Vagina (tissue), 2 donors: Measurements from ENCODE around the gene GRIK5. TPM values are rescaled to one million over a fixed set of nuclear protein-coding genes. Genes with fewer than 3 reads are reported as not detected.

ENCODE experiments used
- DNase-seq, 2 donors: peaks; one replicate each; pipeline ENCODE4 v3.0.0-alpha.2; 2017; ENCODE audit errors: extremely low spot score in 2 of 2
- H3K27ac ChIP-seq: fragments of 200-600 bp; sonication (generic); one replicate; pipeline ENCODE4 v1.5.1; 2019
- H3K27me3 ChIP-seq: fragments of 200-600 bp; sonication (generic); one replicate; pipeline ENCODE4 v1.5.1; 2019
- H3K36me3 ChIP-seq, 2 donors: fragments of 200-600 bp; sonication (generic); one replicate each; pipeline ENCODE4 v1.5.1; 2017 to 2019
- H3K4me1 ChIP-seq: fragments of 200-600 bp; sonication (generic); one replicate; pipeline ENCODE4 v1.5.1; 2019
- H3K4me3 ChIP-seq, 2 donors: fragments of 200-600 bp; sonication (generic); 1 replicate in 1 of 2; 2 replicates in 1 of 2; pipeline ENCODE4 v1.5.1; 2016 to 2019
- H3K9me3 ChIP-seq: fragments of 200-600 bp; sonication (generic); one replicate; pipeline ENCODE4 v1.5.1; 2019
- POLR2A ChIP-seq, 2 donors: fragments of 450-650 bp; IDR thresholded peaks; one replicate each; pipeline ENCODE4 v1.6.1; 2017; ENCODE audit warnings: antibody characterized with exemption in 2 of 2, mild to moderate bottlenecking in 2 of 2, moderate library complexity in 2 of 2
- POLR2AphosphoS5 ChIP-seq, 2 donors: sonication (generic); formaldehyde crosslinking; IDR thresholded peaks; one replicate each; pipeline ENCODE4 v1.9.0; 2017; ENCODE audit warnings: antibody characterized with exemption in 2 of 2, mild to moderate bottlenecking in 2 of 2, low read depth in 1 of 2; ENCODE audit not compliant: insufficient read depth in 1 of 2
- intact Hi-C: fragments of 100-400 bp; cut with DNase I; formaldehyde crosslinking; loops from one replicate; pipeline ENCODE4 v1.15.1; 2023
- total RNA-seq: library from RNA; depleted of rRNA; stranded (reverse); fragments of >200 nt; gene quantifications from one replicate; pipeline ENCODE4 v1.2.3, GENCODE V29; 2016
- TF ChIP-seq, protein P1 (sequence below), 3 experiments: fragments of 450-650 bp in 2 of 3; fragments of 200-600 bp in 1 of 3; sonication (generic) in 1 of 3; IDR thresholded peaks; one replicate each; pipeline ENCODE4 v1.5.1; 2017 to 2019; ENCODE audit warnings: antibody characterized with exemption in 3 of 3, mild to moderate bottlenecking in 2 of 3, moderate library complexity in 2 of 3

The GRIK5 gene
- total RNA-seq, 1 donor from 2014 or later: 2.5 TPM

DNA sequence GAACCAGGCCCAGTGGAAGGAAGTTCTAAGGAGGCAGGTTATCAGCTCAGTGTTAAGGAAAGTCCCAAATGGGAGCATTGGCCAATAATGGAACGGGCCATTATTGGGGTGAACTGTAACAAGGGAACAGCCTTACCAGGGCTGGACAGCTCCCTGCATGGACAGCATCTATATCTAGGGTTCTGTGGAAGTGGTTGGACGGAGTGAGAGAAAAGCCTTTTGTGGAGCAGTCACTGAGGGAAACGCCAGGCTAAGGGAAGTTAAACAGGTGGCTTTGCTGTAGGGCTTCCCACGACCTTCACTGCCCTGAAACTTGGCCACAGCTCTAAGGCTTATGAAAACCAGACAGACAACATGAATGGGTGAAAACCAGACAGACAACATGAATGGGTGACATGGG is 45.2 kb upstream of the GRIK5 start:
- Histone ChIP-seq H3K27me3 (no peaks in the 10 kb centered on the region), H3K4me3 (no peak overlapping the region), H3K36me3 (no peaks in the 10 kb centered on the region), H3K9me3 (no peaks in the 10 kb centered on the region), H3K4me1 (peaks cover 5% of the 10 kb centered on the region), H3K27ac (no peak overlapping the region)
- no peak for DNase-seq
- intact Hi-C loops: no loop called here
- no peak for TF ChIP-seq POLR2AphosphoS5 (IDR thresholded peaks at IDR 0.05; ENCODE audit: insufficient read depth in 1 of 2, low read depth in 1 of 2)

DNA sequence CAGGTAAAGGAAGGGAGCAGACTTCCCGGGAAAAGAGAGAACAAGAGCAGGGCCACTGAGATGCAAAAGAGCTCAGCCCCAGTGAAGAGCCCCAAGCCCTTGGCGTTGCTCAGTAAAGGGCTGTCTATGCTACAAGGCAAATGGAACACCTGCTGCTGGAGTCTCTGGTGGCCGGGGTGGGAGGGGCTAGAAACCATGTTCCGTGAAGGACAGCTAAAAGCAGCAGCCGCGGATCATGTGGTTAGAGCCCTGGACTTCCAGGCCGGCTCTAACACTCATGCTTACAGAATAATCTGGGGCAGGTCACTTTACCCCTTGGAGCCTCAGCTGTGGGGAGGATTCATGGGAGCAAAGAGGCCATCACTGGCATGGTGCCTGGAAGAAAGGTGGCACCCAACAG is 44.4 kb upstream of the GRIK5 start:
- intact Hi-C loops: no loop called here
- H3K9me3 ChIP-seq: no peaks in the 10 kb centered on the region
- no peaks in the 10 kb centered on the region for H3K27me3 ChIP-seq
- H3K27ac ChIP-seq: no peak overlapping the region
- H3K4me3 ChIP-seq: no peak overlapping the region
- H3K4me1 ChIP-seq: peaks cover 5% of the 10 kb centered on the region
- TF ChIP-seq, protein P1, sequence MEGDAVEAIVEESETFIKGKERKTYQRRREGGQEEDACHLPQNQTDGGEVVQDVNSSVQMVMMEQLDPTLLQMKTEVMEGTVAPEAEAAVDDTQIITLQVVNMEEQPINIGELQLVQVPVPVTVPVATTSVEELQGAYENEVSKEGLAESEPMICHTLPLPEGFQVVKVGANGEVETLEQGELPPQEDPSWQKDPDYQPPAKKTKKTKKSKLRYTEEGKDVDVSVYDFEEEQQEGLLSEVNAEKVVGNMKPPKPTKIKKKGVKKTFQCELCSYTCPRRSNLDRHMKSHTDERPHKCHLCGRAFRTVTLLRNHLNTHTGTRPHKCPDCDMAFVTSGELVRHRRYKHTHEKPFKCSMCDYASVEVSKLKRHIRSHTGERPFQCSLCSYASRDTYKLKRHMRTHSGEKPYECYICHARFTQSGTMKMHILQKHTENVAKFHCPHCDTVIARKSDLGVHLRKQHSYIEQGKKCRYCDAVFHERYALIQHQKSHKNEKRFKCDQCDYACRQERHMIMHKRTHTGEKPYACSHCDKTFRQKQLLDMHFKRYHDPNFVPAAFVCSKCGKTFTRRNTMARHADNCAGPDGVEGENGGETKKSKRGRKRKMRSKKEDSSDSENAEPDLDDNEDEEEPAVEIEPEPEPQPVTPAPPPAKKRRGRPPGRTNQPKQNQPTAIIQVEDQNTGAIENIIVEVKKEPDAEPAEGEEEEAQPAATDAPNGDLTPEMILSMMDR (IDR thresholded peaks at IDR 0.05): no peak
- TF ChIP-seq POLR2A (IDR thresholded peaks at IDR 0.05): no peak
- TF ChIP-seq POLR2AphosphoS5 (IDR thresholded peaks at IDR 0.05; ENCODE audit: insufficient read depth in 1 of 2, low read depth in 1 of 2): no peak
- no peaks in the 10 kb centered on the region for H3K36me3 ChIP-seq
- DNase-seq: no peak

DNA sequence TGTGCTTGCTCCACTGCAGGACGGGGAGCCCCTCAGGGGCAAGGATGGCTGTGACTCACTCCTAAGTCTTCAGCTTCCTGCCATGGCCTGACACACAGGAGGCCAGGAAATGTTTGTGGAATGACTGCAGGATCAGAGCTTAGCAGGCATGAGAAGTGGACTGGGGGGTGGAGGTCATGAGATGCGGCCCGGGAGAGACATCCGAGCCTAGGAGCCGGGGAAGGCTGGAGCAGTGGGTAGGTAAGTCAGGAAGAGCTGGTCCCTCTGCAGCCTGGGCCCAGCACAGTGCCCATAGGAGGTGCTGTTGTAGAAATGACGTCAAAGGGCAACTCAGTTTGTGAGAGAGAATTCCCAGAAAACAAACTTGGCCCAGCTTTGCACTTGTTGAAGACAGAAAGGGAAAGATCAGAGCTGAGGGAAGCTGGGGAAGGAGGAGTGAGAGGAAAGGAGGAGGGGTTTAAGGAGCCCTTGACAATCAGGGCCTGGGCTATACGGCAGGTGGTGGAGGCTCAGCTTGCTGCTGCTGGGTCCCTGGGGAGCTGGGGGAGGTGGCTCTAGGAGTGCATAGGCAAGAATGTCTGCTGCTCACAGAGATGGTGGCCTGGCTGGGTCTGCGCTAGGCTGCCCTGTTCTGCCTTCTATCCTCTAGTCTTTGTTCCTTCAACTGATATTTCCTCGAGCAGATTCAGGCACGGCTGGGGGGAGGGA is 43.8 kb upstream of the GRIK5 start:
- Histone ChIP-seq H3K36me3 (no peaks in the 10 kb centered on the region), H3K27me3 (no peaks in the 10 kb centered on the region), H3K4me1 (peaks cover 5% of the 10 kb centered on the region), H3K27ac (no peak overlapping the region), H3K4me3 (no peak overlapping the region), H3K9me3 (no peaks in the 10 kb centered on the region)
- intact Hi-C loops: no loop called here
- no peak for DNase-seq
- TF ChIP-seq, protein P1 (IDR thresholded peaks at IDR 0.05): no peak
- TF ChIP-seq POLR2AphosphoS5 (IDR thresholded peaks at IDR 0.05; ENCODE audit: insufficient read depth in 1 of 2, low read depth in 1 of 2): no peak
- TF ChIP-seq POLR2A (IDR thresholded peaks at IDR 0.05): no peak

DNA sequence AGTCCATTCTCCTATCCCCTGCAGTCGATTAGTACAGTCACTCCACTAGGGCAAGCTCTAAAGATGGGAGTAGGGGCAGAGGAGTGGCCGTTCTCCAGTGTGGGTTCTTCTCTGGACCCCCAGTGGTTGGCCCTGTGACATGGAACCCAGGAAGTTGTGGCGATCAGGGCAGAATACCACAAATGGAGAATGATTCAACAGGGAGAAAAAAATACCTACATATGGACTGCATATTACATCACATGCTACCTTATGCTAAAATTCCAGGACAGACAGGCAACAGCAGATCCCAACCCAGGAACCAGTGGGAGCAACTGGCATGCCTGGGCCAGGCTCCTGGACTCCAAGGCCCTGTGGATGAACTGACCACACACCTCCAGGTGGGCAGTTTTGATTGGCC is 41.8 kb upstream of the GRIK5 start:
- Histone ChIP-seq H3K27ac (no peak overlapping the region), H3K27me3 (no peaks in the 10 kb centered on the region), H3K4me1 (peaks cover 5% of the 10 kb centered on the region), H3K36me3 (no peaks in the 10 kb centered on the region), H3K4me3 (no peak overlapping the region), H3K9me3 (no peaks in the 10 kb centered on the region)
- intact Hi-C loops: no loop called here
- no peak for DNase-seq
- TF ChIP-seq POLR2AphosphoS5 (IDR thresholded peaks at IDR 0.05; ENCODE audit: insufficient read depth in 1 of 2, low read depth in 1 of 2): no peak
- TF ChIP-seq, protein P1 (IDR thresholded peaks at IDR 0.05): no peak
- no peak for TF ChIP-seq POLR2A (IDR thresholded peaks at IDR 0.05)

DNA sequence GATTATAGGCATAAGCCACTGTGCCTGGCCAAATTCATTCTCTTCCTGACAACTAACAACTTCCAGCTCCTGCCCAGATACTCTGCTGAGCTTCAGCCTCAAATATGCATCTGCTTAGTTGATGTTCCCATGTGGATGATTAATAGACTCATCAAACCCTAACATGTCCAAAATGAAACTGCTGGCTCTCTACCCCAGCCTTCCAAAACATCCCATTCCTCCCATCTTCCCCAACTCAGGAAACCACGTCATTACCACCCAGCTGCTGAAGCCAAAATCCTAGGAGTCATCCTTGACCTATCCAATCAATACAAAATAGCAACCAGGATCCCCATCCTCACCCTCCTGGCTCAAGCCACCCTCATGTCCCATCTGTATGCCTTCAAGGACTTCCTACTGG is 41.4 kb upstream of the GRIK5 start:
- H3K4me1 ChIP-seq: peaks cover 5% of the 10 kb centered on the region
- TF ChIP-seq POLR2AphosphoS5 (IDR thresholded peaks at IDR 0.05; ENCODE audit: insufficient read depth in 1 of 2, low read depth in 1 of 2) (no peak), POLR2A (IDR thresholded peaks at IDR 0.05) (no peak)
- TF ChIP-seq, protein P1 (IDR thresholded peaks at IDR 0.05): no peak
- no peaks in the 10 kb centered on the region for H3K36me3 ChIP-seq
- DNase-seq: no peak
- intact Hi-C loops: no loop called here
- H3K27me3 ChIP-seq: no peaks in the 10 kb centered on the region
- H3K4me3 ChIP-seq: no peak overlapping the region
- H3K27ac ChIP-seq: no peak overlapping the region
- H3K9me3 ChIP-seq: no peaks in the 10 kb centered on the region
